ENCODE results near the gene FNDC7.

The FNDC7 gene

GRCh38 chr1:108719656-108720435 is 7.1 kb downstream of the FNDC7 start:
- no peaks in the 10 kb centered on the region for H3K27me3 ChIP-seq (ENCODE audit: control insufficient read depth, insufficient read depth, low read length)
- peaks cover 39% of the 10 kb centered on the region for H3K4me1 ChIP-seq (ENCODE audit: control insufficient read depth, insufficient read depth, low read length)
- no peak overlapping the region for H3K9ac ChIP-seq (ENCODE audit: low read length)
- H3K4me3 ChIP-seq (ENCODE audit: low read depth, low read length): no peak overlapping the region
- H3K27ac ChIP-seq (ENCODE audit: low read depth, low read length): no peak overlapping the region
- no peaks in the 10 kb centered on the region for H3K9me3 ChIP-seq (ENCODE audit: control insufficient read depth, insufficient read depth, low read depth, low read length)
- no peaks in the 10 kb centered on the region for H3K36me3 ChIP-seq (ENCODE audit: control insufficient read depth, insufficient read depth, low read length)

DNA sequence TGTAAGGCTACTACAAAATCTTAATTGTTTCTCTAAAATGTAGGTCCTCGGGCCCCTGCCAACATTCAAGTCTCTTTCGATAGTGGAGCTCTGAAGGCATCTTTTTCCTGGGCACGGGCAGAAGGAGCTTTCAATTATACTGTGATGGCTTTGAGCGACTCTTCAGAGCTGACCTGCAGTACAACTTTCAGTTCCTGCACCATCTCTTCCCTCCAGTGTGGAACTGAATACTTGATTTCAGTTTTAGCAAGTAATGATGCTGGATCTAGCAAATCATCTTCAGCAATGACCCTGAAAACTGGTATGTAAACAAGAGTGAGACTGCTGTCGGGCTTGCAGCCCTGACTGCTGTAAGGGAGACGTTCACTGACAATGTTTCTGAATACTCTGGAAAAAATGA is 9.6 kb downstream of the FNDC7 start:
- Histone ChIP-seq H3K9ac (ENCODE audit: low read length) (no peak overlapping the region), H3K27ac (ENCODE audit: low read depth, low read length) (no peak overlapping the region), H3K4me3 (ENCODE audit: low read depth, low read length) (no peak overlapping the region), H3K9me3 (ENCODE audit: control insufficient read depth, insufficient read depth, low read depth, low read length) (no peaks in the 10 kb centered on the region), H3K36me3 (ENCODE audit: control insufficient read depth, insufficient read depth, low read length) (no peaks in the 10 kb centered on the region), H3K4me1 (ENCODE audit: control insufficient read depth, insufficient read depth, low read length) (peaks cover 34% of the 10 kb centered on the region), H3K27me3 (ENCODE audit: control insufficient read depth, insufficient read depth, low read length) (no peaks in the 10 kb centered on the region)

DNA sequence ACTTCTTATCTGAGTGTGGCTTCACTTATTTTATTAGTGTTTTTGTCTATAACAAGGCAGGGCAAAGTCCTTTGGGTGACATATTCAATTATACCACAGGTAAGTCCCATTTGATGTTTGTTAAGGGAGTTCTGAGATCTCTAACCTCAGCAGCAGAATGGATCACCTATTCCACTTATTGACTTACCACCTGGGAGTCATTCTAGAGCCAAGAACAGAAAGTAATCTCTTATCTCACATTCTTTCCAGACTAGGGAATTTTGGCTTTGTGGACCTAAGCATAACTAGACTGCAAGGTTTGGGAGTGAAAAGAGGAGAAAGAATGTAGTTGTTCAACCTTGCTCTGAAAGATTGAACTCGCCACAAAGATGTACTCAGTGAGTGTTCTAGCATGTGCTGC is 13.2 kb downstream of the FNDC7 start:
- H3K9ac ChIP-seq (ENCODE audit: low read length): no peak overlapping the region
- no peaks in the 10 kb centered on the region for H3K9me3 ChIP-seq (ENCODE audit: control insufficient read depth, insufficient read depth, low read depth, low read length)
- no peak overlapping the region for H3K27ac ChIP-seq (ENCODE audit: low read depth, low read length)
- no peaks in the 10 kb centered on the region for H3K36me3 ChIP-seq (ENCODE audit: control insufficient read depth, insufficient read depth, low read length)
- peaks cover 4% of the 10 kb centered on the region for H3K4me1 ChIP-seq (ENCODE audit: control insufficient read depth, insufficient read depth, low read length)
- H3K27me3 ChIP-seq (ENCODE audit: control insufficient read depth, insufficient read depth, low read length): no peaks in the 10 kb centered on the region
- H3K4me3 ChIP-seq (ENCODE audit: low read depth, low read length): no peak overlapping the region

- Histone ChIP-seq H3K27me3 (ENCODE audit: control insufficient read depth, insufficient read depth, low read length) (no peaks in the 10 kb centered on the region), H3K27ac (ENCODE audit: low read depth, low read length) (no peak overlapping the region), H3K9ac (ENCODE audit: low read length) (no peak overlapping the region), H3K9me3 (ENCODE audit: control insufficient read depth, insufficient read depth, low read depth, low read length) (no peaks in the 10 kb centered on the region), H3K4me3 (ENCODE audit: low read depth, low read length) (no peak overlapping the region), H3K36me3 (ENCODE audit: control insufficient read depth, insufficient read depth, low read length) (no peaks in the 10 kb centered on the region), H3K4me1 (ENCODE audit: control insufficient read depth, insufficient read depth, low read length) (no peaks in the 10 kb centered on the region)
Measured at GRCh38 chr1:108728327-108728923, 15.7 kb downstream of the FNDC7 start.

GRCh38 chr1:108729481-108729880 is 16.8 kb downstream of the FNDC7 start:
- Histone ChIP-seq H3K4me1 (ENCODE audit: control insufficient read depth, insufficient read depth, low read length) (no peaks in the 10 kb centered on the region), H3K36me3 (ENCODE audit: control insufficient read depth, insufficient read depth, low read length) (no peaks in the 10 kb centered on the region), H3K4me3 (ENCODE audit: low read depth, low read length) (no peak overlapping the region), H3K27ac (ENCODE audit: low read depth, low read length) (no peak overlapping the region), H3K9ac (ENCODE audit: low read length) (no peak overlapping the region), H3K9me3 (ENCODE audit: control insufficient read depth, insufficient read depth, low read depth, low read length) (no peaks in the 10 kb centered on the region), H3K27me3 (ENCODE audit: control insufficient read depth, insufficient read depth, low read length) (no peaks in the 10 kb centered on the region)

DNA sequence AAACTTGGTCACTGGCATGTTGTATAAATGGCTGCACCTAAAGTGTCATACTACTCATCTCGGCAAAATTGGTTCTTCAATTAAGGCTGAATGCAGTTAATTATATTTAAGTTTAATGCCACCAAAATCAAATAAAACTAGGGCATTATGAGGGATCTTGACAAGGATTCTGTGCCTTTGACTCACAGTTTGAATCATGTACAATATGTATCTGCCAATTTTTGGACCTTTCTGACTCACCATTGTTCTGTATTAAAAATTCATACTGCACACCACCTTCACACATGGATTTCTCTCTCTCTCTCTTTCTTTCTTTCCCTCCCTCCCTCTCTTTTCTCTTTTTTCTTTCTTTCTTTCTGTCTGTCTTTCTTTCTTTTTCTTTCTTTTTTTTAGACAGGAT is 19.7 kb downstream of the FNDC7 start:
- no peaks in the 10 kb centered on the region for H3K27me3 ChIP-seq (ENCODE audit: control insufficient read depth, insufficient read depth, low read length)
- no peak overlapping the region for H3K9ac ChIP-seq (ENCODE audit: low read length)
- no peaks in the 10 kb centered on the region for H3K9me3 ChIP-seq (ENCODE audit: control insufficient read depth, insufficient read depth, low read depth, low read length)
- H3K36me3 ChIP-seq (ENCODE audit: control insufficient read depth, insufficient read depth, low read length): no peaks in the 10 kb centered on the region
- H3K4me1 ChIP-seq (ENCODE audit: control insufficient read depth, insufficient read depth, low read length): no peaks in the 10 kb centered on the region
- no peak overlapping the region for H3K27ac ChIP-seq (ENCODE audit: low read depth, low read length)
- no peak overlapping the region for H3K4me3 ChIP-seq (ENCODE audit: low read depth, low read length)

GRCh38 chr1:108734171-108734865 is 21.6 kb downstream of the FNDC7 start:
- Histone ChIP-seq H3K9me3 (ENCODE audit: control insufficient read depth, insufficient read depth, low read depth, low read length) (no peaks in the 10 kb centered on the region), H3K4me3 (ENCODE audit: low read depth, low read length) (no peak overlapping the region), H3K36me3 (ENCODE audit: control insufficient read depth, insufficient read depth, low read length) (no peaks in the 10 kb centered on the region), H3K27me3 (ENCODE audit: control insufficient read depth, insufficient read depth, low read length) (no peaks in the 10 kb centered on the region), H3K4me1 (ENCODE audit: control insufficient read depth, insufficient read depth, low read length) (no peaks in the 10 kb centered on the region), H3K9ac (ENCODE audit: low read length) (no peak overlapping the region), H3K27ac (ENCODE audit: low read depth, low read length) (no peak overlapping the region)

- H3K4me1 ChIP-seq (ENCODE audit: control insufficient read depth, insufficient read depth, low read length): no peaks in the 10 kb centered on the region
- H3K27me3 ChIP-seq (ENCODE audit: control insufficient read depth, insufficient read depth, low read length): 0 out of 2 replicates have a peak, but pooled peaks cover 2% of the 10 kb centered on the region
- no peaks in the 10 kb centered on the region for H3K36me3 ChIP-seq (ENCODE audit: control insufficient read depth, insufficient read depth, low read length)
- H3K9me3 ChIP-seq (ENCODE audit: control insufficient read depth, insufficient read depth, low read depth, low read length): no peaks in the 10 kb centered on the region
- H3K9ac ChIP-seq (ENCODE audit: low read length): no peak overlapping the region
- H3K27ac ChIP-seq (ENCODE audit: low read depth, low read length): no peak overlapping the region
- no peak overlapping the region for H3K4me3 ChIP-seq (ENCODE audit: low read depth, low read length)
Measured at GRCh38 chr1:108742253-108742652, 29.5 kb downstream of the FNDC7 start.

- Histone ChIP-seq H3K27ac (ENCODE audit: low read depth, low read length) (no peak overlapping the region), H3K36me3 (ENCODE audit: control insufficient read depth, insufficient read depth, low read length) (peaks cover 2% of the 10 kb centered on the region; the same call in 1 of the 2 replicates), H3K9me3 (ENCODE audit: control insufficient read depth, insufficient read depth, low read depth, low read length) (no peaks in the 10 kb centered on the region), H3K27me3 (ENCODE audit: control insufficient read depth, insufficient read depth, low read length) (0 out of 2 replicates have a peak, but pooled peaks cover 2% of the 10 kb centered on the region), H3K9ac (ENCODE audit: low read length) (no peak overlapping the region), H3K4me3 (ENCODE audit: low read depth, low read length) (0 out of 2 replicates have a peak overlapping the region, but pooled peaks have one; percentile 6), H3K4me1 (ENCODE audit: control insufficient read depth, insufficient read depth, low read length) (no peaks in the 10 kb centered on the region)
Measured at GRCh38 chr1:108745980-108746381, 33.3 kb downstream of the FNDC7 start.

- Histone ChIP-seq H3K9me3 (ENCODE audit: control insufficient read depth, insufficient read depth, low read depth, low read length) (no peaks in the 10 kb centered on the region), H3K4me3 (ENCODE audit: low read depth, low read length) (peak within 1 kb of the TSS; percentile 86), H3K4me1 (ENCODE audit: control insufficient read depth, insufficient read depth, low read length) (no peaks in the 10 kb centered on the region), H3K36me3 (ENCODE audit: control insufficient read depth, insufficient read depth, low read length) (peaks cover 2% of the 10 kb centered on the region; the same call in 1 of the 2 replicates), H3K27ac (ENCODE audit: low read depth, low read length) (peak within 1 kb of the TSS; percentile 73), H3K27me3 (ENCODE audit: control insufficient read depth, insufficient read depth, low read length) (0 out of 2 replicates have a peak, but pooled peaks cover 2% of the 10 kb centered on the region), H3K9ac (ENCODE audit: low read length) (peak within 1 kb of the TSS; percentile 90)
Measured at GRCh38 chr1:108746382-108747170, 33.9 kb downstream of the FNDC7 start, which contains the start of gene STXBP3. Gene STXBP3, plus strand, starts transcription at chr1:108746674. Its CDS starts 64 bp downstream, at chr1:108746738.
